Activated T-cell treated with anti-CD3 and anti-CD28 coated beads for 24 hours (primary cell): Measurements from ENCODE around the gene TMEM131.
"Not testable (repeated sequence)": the region's sequence is repeated elsewhere in the genome, so short reads cannot be mapped to it uniquely, and the experiment has no call there.

ENCODE experiments used
- DNase-seq: peaks from one replicate; pipeline ENCODE4 v3.0.0-alpha.2; 2020; ENCODE audit warnings: low read depth

Gene TMEM131

DNA sequence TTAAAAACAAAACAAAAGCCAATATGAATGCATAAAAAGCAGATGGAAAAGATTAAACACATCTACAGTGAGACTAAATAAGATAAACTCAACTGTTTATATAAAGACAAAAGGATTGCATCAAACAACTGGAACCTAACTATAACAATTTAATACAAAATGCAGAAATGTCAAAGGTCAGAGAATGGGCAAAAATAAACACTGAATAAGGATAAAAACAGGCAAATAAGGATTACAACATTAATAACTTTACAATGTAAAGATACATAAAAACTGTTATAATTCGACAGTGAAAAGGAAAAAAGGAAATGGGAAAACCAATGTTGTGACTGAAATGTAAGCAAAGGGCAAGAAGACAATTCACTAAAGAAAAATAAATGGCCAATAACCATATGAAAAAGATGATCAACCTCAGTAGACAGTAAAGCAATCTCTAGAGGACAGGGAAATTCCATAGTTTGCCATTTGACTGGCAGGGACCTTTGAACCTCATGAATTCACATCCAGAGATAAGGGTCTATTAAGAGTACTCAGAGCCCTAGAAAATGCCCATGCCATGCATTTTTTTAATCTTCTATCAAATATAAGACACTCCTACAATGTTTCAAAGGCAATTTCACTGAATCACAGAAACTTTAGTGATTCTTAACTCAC, 83.7 kb downstream of the TMEM131 start:
- DNase-seq: no peak

DNA sequence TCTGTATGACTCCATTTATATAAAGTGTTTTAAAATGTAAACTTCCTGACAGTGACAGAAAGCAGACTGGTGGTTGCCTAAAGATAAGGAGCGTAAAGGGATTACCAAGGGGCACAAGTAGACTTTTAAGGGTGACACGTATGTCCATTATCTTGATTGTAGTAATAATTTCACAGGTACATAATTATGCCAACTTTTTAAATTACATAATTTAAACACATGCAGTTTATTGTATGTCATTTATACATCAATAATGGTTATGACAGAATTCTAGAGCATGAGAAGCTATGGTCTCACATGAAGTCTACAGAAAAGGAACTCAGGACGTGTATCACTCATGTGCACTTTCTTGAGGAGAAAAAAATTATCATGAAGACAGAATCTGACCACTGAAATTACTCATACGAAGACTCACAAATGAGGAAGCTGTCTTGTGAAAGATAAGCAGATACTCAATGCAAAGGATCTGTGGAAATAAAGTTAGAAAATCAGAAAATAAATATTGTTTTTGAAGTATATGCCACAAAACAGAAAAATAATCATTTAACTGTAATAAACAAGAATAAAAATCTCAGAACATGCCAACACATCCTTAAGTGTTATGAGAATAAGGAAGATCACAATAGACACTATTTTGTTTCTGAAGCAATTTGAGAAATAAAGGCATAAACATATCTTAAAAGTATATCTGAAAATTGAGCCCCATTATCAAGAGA, 84.4 kb downstream of the TMEM131 start:
- DNase-seq: no peak

DNA sequence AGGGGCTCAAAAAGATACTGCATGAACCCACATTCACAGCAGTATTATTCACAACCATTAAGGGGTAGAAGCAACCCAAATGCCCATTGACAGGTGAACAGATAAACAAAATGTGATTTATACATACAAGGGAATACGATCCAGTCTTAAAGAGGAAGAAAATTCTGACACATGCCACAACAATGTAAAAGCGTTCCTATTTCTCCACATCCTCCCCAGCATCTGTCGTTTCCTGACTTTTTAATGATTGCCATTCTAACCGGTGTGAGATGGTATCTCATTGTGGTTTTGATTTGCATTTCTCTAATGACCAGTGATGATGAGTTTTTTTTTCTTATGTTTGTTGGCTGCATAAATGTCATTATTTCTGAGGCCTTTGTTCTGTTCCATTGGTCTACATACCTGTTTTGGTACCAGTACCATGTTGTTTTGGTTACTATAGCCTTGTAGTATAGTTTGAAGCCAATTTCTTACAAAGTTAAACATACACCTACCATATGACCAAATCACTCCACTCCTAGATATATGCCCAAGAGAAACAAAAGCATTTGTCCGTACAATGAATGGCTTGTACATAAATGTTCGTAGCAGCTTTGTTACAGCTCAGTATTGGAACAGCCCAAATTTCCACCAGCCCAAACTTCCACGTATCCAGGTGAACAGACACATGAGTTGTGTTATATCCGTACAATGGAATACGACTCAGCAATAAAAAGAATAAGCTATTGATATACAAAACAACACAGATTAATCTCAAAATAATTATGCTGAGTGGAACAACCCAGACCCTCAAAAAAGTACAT, 85.1 kb downstream of the TMEM131 start:
- no peak for DNase-seq

DNA sequence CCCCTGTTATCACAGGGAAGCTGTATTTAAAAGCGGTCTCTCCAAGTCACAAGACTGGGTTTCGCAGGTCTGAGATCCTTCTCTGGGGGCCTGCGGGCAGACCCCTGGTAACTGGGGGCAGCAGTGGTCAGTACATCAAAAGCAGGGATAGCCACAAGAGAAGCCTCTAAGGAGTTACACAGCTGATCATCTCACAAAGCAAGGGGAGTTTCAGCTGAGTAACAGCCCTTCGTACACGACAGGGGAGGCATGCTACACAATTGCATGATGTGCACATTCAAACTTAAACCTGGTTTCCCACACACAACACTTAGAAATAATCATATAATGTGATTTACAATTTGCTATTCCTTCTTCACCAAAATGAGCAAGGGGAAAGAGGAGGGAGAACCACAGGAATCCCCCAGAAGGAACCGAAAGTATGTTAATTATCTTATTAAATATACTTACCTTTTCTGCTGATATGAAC, 87.5 kb downstream of the TMEM131 start:
- DNase-seq: no peak

DNA sequence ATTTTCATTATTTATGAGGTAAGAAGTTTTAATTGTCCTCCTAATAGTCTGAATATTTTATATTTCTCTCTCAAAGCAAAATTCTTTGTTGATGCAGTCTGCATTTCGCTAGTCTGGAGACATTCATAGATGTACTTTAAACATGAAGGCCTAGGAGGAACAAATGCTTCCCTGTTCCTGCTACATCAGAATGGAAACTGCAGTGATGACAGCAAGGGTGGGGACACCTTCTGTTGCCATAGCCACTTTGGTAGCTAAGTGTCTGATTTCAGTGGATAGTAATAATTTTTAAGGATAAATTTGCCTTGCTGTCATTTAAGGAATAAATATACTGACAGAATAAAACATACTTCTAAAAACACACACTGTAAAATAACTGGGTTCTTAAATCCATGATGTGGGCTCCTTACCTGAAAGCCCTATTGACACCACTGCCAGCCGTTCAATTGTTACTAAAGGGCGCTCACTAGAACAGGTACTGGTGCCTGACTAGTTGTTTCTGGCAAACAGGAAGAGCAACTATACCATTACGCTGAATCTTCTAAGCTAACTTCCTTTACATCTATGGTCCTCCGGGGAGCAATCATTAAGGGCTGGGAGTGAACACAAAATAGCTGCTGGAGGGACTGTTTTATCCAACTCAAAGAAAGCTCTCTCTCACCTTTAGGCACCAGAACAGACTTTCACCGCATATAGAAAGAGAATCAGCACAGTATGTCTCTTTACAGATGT, 88.2 kb downstream of the TMEM131 start:
- DNase-seq: no peak

DNA sequence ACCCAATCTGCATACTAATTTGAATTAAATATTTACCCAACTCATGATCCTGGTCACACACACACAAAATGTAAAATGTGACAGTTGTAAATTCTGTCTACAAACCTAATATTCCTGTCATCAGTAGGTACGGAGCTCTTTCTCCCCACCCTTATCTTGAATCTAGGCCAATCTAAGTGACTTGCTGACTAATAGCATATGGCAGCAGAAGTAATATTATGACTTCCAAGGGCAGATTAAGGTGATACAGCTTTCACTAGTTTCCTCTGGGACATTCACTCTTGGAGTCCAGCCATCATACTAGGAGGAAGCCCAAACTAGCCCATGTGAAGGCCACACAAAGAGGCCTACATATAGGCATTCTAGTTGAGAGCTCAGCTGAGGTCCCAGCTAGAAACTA, 89.4 kb downstream of the TMEM131 start:
- DNase-seq: no peak

DNA sequence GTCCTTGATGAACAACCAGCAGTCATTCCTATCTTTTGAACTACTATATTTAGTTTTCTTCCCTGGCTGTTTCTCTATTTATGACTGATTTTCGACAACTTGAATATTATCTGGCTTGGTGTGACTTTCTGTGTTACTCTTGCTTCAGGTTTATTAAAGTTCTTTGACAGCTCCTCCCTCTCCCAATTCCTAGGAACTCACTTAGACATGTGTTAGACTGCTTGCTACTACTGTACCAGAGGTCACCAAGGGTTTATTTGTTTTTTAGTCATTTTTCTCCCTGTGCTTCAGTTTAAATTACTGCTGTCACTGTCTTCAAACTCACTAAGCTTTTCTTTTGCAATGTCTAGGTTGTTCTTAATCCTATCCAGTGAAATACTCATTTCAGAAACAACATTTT, 90.5 kb downstream of the TMEM131 start:
- no peak for DNase-seq

DNA sequence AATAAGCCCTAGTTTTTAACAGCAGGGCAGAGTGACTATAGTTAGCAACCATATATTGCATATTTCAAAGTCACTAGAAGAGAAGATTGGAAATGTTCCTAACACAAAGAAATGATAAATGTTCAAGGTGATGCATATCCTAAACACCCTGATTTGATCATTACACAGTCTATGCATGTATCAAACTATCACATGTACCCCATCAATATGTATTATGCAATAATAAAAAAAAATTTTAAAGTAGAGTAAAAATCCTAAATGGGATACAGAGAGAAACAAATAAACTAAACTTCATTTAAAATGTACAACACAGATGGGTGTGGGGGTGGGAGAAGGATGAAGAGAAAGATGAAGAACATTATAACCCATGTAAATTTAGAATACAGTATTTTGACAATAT, 93.9 kb downstream of the TMEM131 start:
- DNase-seq: no peak

DNA sequence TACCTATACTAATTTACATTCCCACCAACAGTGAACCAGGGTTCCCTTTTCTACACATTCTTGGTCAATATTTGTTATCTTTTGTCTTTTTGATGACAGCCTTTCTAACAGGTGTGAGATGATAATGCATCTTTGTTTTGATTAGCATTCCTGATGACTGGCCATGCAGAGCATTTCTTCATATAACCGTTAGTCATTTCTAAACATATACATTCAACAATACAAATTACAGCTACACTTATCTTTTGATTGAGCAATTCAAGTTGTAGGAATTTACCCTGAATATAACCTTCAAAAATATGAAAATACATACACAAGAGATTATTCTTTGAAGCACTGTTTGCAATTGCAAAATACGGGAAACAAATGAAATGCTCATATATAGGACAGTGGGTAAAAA, 94.9 kb downstream of the TMEM131 start:
- DNase-seq: no peak

DNA sequence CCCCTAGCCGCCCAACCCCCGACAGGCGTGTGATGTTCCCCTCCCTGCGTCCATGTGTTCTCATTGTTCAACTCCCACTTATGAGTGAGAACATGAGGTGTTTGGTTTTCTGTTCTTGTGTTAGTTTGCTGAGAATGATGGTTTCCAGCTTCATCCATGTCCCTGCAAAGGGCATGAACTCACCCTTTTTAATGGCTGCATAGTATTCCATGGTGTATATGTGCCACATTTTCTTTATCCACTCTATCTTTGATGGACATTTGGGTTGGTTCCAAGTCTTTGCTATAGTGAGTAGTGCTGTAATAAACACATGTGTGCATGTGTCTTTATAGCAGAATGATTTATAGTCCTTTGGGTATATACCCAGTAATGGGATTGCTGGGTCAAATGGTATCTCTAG, 102.7 kb downstream of the TMEM131 start:
- DNase-seq: not testable (repeated sequence)

DNA sequence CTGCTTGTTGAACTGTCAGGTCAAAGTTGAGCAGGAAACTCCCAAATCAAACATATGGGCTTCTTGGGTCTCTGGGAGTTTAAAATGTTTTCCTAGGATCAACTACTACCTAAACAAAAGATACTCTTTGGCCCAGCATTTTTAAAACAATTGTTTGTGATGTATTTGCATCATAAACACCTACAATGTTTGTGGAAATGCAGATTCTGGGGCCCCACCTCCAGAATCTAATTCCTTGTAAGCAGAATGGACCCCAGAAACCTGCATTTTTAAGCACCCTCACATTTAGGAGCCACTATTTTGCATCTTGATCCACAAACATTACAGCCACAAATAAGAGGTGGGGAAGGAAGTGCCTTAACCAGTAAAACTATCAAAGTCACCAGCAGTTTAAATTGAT, 104.1 kb downstream of the TMEM131 start:
- no peak for DNase-seq

DNA sequence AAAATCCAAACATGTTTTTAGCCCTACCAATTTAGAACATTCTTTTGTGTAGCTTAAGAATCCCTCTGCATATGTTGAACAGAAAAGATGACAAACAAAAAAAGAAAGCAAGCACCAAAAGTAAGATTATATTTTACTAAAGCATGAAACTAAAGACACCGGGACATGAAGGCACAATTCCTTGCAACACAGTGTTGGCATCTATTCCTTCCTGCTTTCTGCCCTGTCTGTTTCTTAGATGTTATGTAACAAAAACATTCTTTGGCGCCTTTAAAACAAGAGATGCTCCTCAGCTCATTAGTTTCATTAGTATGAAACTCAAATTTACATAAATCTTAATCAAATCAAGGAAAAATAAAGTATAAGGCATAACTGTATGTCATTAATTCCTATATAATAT, 106.6 kb downstream of the TMEM131 start:
- no peak for DNase-seq

DNA sequence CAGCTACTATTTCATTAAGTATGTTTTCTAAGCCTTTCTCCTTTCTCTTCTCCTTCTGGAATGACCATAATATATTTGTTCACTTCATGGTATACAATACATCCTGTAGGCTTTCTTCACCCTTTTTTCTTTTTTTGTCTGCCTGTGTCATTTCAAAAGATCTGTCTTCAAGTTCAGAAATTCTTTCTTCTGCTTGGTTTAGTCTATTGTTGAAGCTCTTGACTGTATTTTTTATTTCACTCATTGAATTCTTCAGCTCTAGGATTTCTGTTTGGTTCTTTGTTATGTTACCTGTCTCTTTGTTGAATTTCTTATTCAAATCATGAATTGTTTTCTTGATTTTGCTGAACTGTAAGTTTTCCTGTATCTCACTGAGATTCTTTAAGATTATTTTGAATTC, 109.9 kb downstream of the TMEM131 start:
- no peak for DNase-seq

DNA sequence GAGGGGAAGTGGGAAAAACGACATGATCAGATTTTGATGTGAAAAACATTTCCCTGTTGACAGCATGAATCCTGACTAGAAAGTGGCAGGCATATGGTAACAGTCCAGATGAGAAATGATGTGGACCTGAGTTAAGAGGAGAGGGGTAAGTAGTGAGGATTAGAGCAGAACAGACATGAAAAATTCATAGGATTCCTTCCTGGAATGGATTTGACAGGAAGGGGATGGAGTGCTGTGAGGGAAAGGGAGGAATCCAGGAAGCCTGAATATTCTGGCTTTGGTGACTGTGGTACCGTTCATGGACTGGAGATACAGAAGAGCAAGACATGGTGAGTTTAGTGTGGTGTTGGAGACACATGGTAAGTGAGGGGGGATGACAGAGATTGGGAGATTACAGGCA, 115.4 kb downstream of the TMEM131 start:
- DNase-seq: no peak

DNA sequence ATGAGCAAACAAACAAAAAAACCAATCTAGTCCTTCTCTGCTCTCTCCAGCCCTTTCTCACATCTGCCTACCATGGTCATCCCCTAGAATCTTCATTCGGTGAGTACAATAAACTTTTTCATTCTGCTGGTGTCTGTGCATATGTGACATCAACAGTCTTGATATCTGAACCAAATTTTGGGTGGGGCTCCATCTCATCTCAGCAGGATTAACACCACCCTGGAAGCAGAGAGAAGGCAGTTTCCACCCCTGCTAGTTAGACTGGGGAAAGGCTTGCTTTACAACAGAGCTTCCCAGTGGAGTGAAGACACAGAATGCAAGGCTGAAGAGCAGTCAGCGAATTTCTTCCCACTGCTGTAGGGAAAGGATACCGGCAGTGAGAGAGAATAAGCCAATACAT, 116.9 kb downstream of the TMEM131 start:
- DNase-seq: no peak

DNA sequence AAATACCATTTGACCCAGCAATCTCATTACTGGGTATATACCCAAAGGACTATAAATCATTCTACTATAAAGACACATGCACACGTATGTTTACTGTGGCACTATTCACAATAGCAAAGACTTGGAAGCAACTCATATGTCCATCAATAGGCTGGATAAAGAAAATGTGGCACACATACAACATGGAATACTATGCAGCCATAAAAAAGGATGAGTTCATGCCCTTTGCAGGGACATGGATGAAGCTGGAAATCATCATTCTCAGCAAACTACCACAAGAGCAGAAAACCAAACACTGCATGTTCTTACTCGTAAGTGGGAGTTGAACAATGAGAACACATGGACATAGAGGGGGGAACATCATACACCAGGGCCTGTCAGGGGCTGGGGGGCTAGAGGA, 117.4 kb downstream of the TMEM131 start:
- not testable (repeated sequence) for DNase-seq

DNA sequence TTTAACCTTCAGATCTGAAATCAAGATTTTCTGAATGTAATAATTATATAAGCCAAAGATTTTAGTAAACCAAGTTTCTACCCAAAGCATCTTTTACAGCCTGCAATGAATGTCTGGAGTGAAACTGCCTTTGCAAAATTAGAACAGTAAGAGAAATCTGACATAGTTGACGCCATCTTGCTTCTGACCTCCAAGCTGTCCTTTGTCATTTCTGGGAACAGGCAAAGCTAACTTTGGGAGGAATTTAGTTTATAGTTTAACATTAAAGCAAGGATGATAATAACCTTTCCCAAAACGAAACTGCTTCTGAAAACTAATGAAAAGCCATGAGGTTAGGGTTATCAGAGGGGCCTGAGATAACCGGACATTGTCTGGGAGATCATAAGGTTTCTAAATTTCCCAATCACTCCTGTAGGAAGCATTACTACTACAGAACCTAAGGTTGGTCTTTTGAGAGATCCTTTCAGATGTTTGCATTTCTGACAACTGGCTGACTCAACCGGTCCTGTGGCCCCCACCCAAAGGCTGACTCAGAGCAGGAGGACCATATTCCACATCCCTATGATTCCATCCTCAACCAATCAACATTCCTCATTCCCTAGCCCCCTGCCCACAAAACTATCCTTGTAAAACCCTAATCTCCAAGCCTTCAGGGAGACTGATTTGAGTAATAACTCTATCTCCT, 124.5 kb downstream of the TMEM131 start:
- DNase-seq: no peak

DNA sequence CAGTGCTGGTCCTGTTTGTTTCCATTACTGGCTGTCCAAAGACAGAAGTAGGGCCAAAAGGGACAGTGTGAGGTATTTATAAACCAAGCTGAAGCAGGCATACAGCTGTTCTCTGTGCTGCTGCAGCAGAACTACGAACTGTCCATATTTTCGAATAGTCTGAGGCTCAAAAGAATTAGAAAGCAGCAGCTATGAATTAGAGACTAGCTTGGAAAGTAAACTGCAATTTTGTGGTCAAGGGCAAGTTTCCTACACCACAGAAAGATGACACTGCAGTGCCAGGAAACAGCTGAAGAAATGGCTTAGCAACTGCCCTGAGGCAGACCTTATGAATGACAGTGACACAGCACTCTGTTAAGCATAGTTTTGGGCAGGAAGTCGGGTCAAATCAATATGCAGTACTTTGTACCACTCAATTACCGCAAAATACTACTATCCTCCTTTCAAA, 125.3 kb downstream of the TMEM131 start:
- DNase-seq: peak; percentile 32

DNA sequence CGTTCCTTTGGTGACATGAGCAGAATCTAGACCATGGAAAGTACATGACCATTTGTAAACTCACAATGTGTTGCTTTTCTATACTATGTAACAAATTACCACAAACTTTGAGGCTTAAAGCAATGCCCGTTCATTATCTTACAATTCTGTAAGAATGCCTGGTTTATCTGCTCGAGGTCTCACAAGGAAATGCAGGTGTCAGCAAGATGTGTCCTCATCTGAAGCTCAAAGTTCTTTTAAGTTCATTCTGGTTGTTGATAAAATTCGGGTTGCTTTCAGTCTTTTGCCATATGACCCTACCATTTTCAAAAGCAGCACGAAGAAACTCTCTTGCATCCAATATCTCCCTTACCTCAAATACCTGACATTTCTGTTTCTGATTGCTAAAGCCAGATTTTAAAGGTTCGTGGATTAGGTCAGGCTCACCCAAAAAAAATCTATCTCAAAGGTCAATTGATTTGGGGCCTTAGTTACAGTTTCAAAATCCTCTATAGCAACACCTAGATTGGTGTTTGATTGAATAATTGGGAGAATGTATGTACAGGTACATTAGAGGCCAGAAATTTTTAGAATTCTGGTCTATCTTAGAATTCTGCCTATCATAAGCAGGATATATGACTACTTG, 125.9 kb downstream of the TMEM131 start:
- no peak for DNase-seq

DNA sequence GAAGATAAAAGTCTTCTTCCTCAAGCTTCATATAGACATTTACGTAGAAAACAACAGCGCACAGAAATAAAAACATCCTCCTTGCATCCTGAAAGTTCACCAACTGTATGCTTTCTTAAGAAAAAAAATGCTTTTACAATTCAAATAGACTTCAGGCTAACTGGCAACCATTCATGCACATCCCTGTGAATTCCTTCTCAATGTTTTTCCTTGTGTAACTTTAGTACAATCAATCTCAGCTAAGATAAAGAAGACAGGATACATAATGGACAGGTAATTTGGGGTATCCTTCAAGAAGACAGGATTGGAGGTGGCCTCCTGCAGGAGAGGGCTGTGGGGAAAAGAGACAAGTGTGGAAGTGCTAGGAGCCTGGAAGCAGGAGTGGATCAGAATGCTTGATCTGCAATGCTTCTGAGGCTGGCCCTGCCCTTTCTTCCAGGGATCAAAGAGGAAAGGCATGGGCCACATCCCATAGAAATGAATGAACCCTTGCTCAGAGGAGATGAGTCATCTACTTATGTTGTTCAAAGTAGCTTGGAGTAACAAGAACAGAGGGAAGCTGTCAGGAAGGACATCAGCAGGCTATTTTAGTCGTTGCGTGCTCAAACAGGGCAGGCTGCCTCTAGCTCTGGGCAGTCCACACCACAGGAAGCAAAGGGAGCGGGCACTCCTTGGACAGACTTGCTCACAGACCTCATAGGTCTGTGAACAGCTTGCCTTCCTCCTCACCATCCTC, 126.6 kb downstream of the TMEM131 start:
- no peak for DNase-seq

DNA sequence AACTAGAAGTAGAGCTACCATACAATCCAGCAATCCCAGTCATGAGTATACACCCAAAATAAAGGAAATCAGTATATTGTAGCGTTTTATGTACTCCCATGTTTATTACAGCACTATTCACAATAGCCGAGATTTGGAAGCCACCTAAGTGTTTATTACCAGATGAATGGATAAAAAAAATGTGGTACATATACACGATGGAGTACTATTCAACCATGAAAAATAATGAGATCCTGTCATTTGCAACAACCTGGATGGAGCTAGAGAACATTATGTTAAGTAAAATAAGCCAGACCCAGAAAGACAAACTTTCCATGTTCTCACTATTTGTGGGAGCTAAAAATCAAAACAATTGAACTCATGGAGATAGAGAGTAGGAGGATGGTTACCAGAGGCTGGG, 131.9 kb downstream of the TMEM131 start:
- no peak for DNase-seq
